Raji (cell line): ENCODE measurements around the gene NCOA1.

Experiments
- POLR2A ChIP-seq: IDR thresholded peaks from 2 replicates; pipeline ENCODE4 v1.6.1; 2011; ENCODE audit warnings: low read depth, low read length, control low read depth; ENCODE audit not compliant: insufficient read depth

The NCOA1 gene

GRCh38 chr2:24511198-24511597 is 20.1 kb downstream of the NCOA1 start:
- TF ChIP-seq POLR2A, result no peak

DNA sequence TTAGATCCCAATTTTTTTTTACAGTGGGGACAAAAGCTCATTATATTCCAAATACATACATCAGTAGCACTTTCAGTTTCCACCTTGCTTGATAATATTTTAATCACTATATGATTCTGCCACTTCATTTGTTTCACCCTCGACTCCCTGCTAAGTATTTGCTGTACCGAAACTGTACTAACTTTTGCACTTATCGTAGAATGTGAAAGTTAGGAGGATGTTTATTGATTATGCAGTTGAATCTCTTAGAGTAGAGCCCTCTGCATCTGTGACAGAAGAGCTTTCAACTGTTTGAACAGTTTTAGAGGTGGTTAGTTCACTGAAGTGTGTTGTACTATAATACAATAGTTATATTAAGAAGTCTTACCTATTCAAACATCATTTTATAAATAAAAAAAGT is 20.8 kb downstream of the NCOA1 start:
- TF ChIP-seq POLR2A, result no peak

- no peak for TF ChIP-seq POLR2A
These were observed 21.4 kb downstream of the NCOA1 start for GRCh38 chr2:24512404-24512803.

DNA sequence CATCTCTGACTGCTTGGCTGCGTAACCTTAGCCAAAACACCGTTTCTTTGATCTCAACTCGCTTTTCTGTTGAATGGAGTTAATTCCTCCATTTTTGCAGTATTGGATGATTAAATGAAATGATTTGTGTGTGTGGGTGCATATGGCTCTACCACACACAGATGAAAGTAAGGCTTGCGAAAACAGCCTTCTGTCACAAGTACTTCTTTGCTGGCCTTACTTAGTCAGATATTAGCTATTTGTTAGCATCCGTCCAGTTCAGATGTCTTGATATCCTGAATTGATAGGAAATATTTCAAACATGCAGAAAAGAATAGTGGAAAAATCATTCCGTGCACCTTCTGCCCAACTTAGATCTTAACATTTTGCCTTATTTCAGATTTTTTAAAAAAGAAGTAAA is 21.8 kb downstream of the NCOA1 start:
- no peak for TF ChIP-seq POLR2A

GRCh38 chr2:24513281-24514071 is 22.4 kb downstream of the NCOA1 start:
- TF ChIP-seq POLR2A, result no peak

- no peak for TF ChIP-seq POLR2A
These were observed 23.8 kb downstream of the NCOA1 start for GRCh38 chr2:24514820-24515219.

DNA sequence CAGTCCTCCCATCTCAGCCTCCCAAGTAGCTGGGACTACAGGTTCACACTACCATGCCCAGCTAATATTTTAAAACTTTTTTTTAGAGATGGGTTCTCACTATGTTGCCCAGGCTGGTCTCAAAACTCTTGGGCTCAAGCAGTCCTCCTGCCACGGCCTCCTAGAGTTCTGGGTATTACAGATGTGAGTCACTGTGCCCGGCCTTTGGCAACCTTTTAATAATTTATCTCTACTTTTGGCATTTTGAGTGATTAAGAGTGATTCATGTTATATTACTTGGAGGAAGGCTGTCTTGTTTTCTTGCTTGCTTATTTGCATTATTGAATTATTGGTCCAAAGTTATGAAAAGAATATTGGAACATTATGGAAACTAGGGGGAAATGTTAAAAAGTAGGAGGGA is 24.3 kb downstream of the NCOA1 start:
- TF ChIP-seq POLR2A, result no peak

DNA sequence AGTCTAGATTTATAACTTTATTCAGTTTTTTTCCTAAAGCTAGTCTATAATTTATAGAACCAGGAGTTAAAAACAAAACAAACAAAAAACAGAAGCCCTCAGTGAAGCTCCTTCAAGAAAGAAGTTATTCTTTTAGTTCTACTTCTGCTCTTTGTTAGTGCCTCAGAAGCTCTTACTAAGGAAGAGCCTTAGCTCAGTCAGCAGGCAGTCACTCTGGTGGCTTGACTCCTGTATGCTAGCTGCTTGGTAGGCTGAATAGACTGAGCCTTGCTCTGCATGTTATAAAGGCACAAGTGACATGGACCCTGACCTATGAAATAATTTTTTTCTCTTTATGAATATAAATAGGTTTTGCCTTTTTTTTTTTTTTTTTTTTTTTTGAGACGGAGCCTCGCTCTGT is 24.8 kb downstream of the NCOA1 start:
- no peak for TF ChIP-seq POLR2A

DNA sequence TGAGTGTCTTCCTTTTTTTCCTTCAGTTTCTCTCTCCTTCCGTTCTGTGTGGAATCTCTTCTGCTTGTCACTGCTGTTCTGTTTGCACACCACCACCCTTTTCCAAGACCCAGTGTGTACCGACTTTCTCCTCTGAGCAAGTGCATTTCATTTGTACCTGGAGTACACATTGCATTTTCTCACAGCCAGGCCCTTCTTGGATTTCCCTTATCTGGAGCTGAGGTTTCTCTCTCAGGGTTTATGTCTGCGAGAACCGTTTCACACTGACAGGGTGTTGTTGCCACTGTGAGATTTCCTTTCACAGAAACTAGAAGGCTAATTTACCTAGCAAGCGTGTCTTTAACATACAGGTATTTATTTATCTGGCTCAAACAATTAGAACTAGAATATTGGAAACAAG is 26.2 kb downstream of the NCOA1 start:
- TF ChIP-seq POLR2A, result no peak

GRCh38 chr2:24520175-24520574 is 29.1 kb downstream of the NCOA1 start:
- TF ChIP-seq POLR2A, result no peak

DNA sequence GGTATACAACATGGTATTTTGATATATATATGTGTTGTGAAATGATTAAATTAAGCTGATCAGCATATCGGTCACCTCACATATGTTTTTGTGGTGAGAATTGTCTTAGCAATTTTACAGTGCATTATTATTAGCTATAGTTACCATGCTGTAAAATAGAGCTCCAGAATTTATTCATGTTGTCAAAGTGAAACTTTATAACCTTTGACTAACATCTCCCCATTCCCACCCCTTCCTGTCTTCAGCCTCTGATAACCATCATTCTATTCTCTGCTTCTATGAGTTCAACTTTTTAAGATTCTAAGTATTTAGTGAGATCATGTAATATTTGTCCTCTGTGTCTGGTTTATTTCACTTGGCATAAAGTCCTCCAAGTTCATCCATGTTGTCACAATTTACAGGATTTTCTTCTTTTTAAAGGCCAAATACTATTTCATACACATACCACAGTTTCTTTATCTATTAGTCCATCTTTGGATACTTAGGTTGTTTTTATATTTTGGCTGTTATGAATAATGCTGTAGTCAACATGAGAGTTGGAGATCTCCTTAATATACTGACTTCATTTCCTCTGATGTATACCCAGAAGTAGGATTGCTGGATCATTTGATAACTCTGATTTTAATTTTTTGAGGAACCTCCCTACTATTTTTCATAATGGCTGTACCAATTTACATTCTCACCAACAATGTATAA is 30.3 kb downstream of the NCOA1 start:
- TF ChIP-seq POLR2A, result no peak

DNA sequence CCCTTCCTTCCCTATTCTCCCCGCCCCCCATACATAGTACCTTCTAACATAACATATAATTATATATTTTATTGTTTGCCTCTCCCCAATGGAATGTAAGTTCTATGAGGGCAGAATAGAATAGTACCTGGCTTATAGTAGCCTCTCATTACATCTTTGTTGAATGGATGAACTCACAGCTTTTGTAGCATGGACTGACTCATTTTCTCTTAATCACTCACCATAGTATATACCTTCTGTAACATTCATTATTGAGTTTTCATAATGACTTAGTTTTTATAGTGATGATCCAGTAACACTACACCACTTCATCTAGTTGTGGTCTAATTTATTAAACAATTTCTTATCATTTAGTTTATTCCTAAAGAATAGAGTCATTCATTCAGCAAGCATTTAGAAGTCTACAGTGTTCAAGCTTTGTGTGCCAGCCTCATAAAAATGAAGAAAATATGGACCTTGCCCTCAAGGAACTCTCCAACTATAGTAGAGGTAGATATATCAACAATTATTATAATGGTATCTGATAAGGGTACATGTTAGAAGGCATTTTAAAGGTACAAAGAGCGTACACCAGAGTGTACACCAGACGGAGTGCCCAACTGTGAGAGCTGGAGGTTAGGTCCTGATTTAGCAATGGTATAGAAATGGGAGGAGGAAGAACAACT is 31.1 kb downstream of the NCOA1 start:
- TF ChIP-seq POLR2A, result no peak

- TF ChIP-seq POLR2A, result no peak
These were observed 36.5 kb downstream of the NCOA1 start for GRCh38 chr2:24527536-24527935.

DNA sequence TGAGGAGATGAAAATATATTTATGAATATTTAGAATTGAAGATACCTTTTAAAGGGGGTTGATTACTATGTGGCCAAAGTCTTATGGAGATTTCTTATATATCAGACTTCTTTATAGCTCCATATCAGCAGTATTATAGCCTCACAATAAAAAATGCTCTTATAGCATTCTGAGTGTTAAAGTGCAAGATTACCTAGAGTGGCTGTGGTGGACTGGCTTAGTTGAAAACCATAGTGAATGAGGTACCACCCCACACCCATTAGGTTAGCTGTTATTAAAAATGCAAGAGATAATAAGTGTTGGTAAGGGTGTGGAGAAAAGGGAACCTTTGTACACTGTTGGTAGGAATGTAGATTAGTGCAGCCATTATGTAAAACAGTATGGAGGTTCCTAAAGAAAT is 39.7 kb downstream of the NCOA1 start:
- TF ChIP-seq POLR2A, result no peak

DNA sequence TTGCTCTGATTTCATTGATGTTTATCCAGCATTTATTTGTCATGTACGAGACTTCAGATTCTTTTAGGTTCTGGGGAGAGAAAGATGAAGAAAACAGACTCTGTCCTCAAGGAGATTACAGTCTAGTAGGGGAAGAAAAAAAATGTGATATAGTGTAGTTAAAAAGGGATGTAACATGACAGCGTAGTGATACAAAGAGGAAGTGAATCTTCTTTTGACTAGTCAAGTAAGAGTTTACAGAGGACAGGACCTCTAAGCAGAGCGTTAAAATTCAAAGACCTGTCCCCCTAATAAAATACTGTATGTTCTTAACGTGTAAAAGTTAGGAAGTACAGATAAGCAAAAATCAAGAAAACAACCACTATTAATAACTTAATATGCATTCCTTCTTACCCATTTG is 47.7 kb downstream of the NCOA1 start:
- TF ChIP-seq POLR2A, result no peak

DNA sequence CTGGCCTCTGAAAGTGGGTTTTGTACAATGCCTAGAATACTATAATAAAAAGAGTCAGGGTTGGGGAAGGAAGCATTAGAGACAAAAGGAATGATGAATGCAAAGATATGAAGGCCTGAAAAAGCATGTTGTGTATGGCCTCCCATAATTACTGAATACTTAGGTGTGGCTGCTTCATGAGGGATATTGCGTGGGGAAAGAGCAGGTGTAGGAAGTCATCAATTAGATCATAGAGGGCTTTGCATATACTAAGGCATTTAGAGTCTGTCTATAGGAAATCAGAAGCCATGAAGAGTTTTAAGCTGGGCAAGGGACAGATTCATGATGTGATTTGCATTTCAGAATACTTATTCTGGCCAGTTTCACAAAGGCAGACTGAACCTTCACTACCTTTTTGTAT is 48.2 kb downstream of the NCOA1 start:
- no peak for TF ChIP-seq POLR2A

- TF ChIP-seq POLR2A, result no peak
These were observed 49.0 kb downstream of the NCOA1 start for GRCh38 chr2:24540011-24540477.

- no peak for TF ChIP-seq POLR2A
These were observed 50.6 kb downstream of the NCOA1 start for GRCh38 chr2:24541621-24542020.
